ENCODE data around the gene TRAPPC10.
"Not testable (repeated sequence)": the region's sequence is repeated elsewhere in the genome, so short reads cannot be mapped to it uniquely, and the experiment has no call there.

TRAPPC10 gene

DNA sequence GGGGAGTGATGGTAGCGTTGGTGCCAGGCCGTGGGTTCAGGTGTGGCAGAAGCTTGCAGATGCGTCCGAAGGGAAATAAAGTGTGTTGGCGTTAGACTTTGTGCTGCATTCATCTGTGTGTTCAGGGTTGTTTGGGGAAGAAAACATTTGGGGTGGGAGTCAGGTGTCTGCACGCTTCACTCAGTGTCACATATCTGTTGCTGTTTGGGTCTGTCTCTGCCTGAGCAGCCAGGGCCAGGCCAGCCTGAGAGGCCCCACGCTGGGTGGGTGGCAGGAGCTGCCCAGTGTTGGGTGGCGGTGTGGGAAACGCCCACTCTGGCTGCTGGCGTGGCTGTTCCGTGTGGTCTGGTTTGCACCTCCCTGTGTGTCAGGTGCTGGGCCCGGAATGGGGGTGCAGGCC, 133.5 kb downstream of the TRAPPC10 start:
- not testable (repeated sequence) for DNase-seq (ENCODE audit: low read depth)

DNA sequence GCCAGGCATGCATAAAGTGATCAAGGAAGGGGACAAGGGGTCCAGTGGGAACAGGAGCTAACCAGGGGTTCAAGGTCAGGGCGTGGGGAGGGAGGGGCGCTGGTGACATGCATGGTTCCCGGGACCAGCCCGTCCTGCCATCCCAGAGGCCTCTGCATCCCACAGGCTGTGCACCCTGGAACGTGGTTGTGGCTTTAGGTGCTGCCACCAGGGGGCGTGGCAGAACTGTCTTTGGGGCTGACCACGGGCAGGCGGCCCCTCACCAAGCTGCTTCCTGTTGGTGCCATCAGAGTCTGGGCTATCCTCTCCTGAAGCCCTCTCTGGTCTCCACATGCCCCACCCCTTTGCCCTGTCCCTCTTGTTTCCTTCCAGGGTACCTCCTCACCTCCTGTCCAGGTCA, 135.0 kb downstream of the TRAPPC10 start:
- DNase-seq (ENCODE audit: low read depth), result not testable (repeated sequence)

DNA sequence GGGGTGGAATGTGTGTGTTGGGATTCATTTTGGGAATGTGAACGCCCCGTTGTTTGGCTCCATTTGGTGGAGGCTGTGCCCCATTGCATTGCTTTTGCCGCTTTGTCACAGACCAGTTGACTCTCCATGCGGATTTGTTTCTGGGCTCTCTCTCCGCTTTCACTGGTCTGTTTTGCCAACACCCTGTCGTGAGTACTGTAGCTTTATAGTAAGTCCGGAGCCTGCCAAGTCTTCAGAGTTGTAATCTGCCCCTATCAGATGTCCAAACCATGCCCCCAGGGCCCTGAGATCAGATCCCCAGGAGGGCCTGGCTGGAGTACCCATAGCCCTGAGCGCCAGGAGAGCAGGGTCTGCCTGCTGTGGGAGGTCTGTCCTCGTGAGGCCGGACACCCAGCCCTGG, 138.1 kb downstream of the TRAPPC10 start:
- DNase-seq (ENCODE audit: low read depth), result not testable (repeated sequence)

DNA sequence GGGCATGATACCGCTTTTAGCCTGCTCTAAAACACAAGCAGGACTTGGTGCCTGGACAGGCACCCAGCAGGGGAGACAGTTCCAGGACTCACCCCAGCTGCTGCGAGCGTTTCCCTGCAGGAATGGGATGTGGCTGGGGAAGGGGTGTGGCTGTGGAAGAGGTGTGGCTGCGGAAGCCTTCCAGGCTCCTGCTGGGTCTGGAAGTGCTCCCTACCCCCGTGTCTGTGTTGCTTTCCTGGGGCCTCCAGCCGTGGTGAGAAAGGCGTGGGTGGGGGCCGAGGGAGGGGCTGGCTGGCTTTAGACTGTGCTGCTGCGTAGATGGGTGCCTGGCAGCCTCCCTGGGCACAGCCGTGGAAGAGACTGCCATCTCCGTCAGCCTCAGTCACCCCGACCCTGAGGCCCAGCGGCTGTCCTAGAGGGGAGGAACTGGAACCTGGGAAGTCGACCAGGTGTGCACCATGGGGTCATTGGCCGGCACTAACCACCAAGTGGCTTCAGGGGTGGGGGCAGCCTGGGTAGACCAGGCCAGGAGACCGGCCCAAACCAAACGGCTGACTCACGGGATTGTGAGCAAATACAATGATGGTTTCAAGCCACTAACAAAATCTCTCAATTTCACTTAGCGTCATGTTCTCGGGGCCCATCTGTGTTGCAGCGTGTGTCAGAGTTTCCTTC, 141.2 kb downstream of the TRAPPC10 start:
- not testable (repeated sequence) for DNase-seq (ENCODE audit: low read depth)

DNA sequence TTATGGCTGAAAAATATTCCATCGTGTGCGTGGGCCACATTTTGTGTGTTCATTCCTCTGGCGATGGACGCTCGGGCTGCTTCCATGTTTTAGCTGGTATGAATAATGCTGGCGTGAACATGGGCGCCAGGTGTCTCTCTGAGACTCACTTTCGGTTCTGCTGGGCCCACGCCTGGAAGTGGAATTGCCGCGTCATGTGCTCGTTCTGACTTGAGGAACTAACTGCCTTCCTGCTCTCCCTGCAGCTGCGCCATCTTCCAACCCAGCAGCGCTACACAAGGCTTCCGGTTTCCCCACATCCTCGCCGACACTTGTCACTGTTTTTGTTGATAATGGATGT, 141.8 kb downstream of the TRAPPC10 start:
- DNase-seq (ENCODE audit: low read depth), result not testable (repeated sequence)

DNA sequence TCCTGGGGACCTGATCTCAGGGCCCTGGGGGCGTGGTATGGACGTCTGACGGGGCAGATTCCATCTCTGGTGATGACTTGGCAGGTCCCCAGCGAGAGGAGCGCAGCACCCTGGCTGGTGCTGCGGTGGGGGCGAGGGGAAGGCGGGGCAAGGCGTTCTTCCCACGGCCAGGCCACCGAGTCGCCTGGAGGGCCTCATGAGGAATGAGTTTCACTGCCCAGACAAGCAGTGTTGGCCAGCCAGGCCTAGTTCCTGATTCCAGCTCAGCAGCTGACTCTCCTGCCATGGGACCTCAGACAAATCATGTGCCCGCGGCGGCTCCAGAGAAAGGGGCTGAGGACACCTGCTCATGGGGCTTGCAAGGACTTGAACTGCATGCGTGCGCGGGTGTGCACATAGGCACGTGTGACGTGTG, 142.7 kb downstream of the TRAPPC10 start:
- DNase-seq (ENCODE audit: low read depth), result not testable (repeated sequence)

DNA sequence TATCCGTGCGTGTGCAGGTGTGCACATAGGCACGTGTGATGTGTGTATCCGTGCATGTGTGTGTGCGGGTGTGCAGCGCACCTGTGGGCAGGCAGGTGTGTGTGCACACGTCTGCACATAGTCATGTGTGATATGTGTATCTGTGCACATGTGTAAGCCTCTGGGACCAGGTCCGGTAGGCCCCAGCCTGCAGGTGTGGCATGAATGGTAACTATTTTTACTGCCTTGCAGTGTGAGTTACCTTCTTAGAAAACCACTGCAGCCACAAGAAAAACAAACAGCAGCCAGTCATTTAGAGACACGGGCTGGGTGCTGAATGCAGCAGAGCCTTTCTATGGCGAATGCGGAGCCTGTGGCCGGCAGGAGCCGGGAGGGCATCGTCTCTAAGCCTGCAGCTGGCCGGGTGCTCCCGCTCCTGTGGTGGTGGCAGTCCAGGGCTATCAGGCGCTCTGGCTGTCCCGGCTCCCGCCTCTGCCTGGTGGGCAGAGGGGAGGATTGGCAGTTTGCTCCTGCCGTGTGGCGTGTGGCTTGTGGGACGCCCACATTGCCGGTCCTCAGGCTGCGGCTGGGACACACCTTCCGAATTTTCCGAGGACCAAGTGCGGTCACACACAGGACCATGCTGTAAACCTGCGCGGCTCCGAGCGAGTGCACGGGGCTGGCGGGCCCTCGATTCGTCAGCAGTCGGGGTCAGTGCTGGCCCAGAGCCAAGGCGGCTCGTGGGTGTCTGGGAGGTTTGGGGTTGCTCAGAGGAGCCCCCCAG, 143.3 kb downstream of the TRAPPC10 start:
- not testable (repeated sequence) for DNase-seq (ENCODE audit: low read depth)

DNA sequence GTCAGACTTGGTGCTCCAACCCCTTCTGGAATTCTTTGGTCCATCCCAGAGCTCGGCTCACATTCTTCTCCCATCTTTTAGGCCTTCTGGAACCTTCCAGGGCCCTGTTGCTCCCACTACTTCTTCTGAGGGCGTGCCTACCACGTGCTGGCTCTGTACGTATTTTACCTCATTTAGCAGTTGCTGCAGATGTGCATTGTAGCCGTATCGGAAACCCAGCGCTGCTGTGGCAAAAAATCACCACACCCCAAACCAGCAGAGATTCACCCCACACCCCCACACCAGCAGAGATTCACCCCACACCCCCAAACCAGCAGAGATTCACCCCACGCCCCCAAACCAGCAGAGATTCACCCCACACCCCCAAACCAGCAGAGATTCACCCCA, 143.9 kb downstream of the TRAPPC10 start:
- not testable (repeated sequence) for DNase-seq (ENCODE audit: low read depth)
